Right atrium auricular region (tissue), 2 donors: ENCODE measurements around the gene MORN1. TPM values are rescaled to one million over a fixed set of nuclear protein-coding genes. Genes with fewer than 3 reads are reported as not detected.

Source experiments
- DNase-seq: peaks from one replicate; pipeline ENCODE4 v3.0.0-alpha.2; 2019; ENCODE audit warnings: low spot score
- H3K27ac ChIP-seq, 2 donors: fragments of 200-600 bp; sonication (generic); 1 replicate in 1 of 2; 2 replicates in 1 of 2; pipeline ENCODE4 v1.5.1; 2016 to 2019
- H3K27me3 ChIP-seq, 2 donors: fragments of 200-600 bp; sonication (generic); one replicate each; pipeline versions ENCODE4 v1.5.1 to v1.6.0; 2017 to 2019
- H3K36me3 ChIP-seq: fragments of 200-600 bp; sonication (generic); one replicate; pipeline ENCODE4 v1.5.1; 2016
- H3K4me1 ChIP-seq, 2 donors: fragments of 200-600 bp; sonication (generic); one replicate each; pipeline versions ENCODE4 v1.5.1 to v1.6.0; 2017 to 2019
- H3K4me3 ChIP-seq, 2 donors: fragments of 200-600 bp; sonication (generic); 1 replicate in 1 of 2; 2 replicates in 1 of 2; pipeline ENCODE4 v1.5.1; 2017 to 2019; ENCODE audit warnings: mild to moderate bottlenecking in 1 of 2, moderate library complexity in 1 of 2
- H3K9me3 ChIP-seq, 2 donors: fragments of 200-600 bp; sonication (generic); one replicate each; pipeline ENCODE4 v1.5.1; 2019
- total RNA-seq, 2 donors: library from RNA; depleted of rRNA; stranded (reverse); fragments of >200 nt; gene quantifications; one replicate each; pipeline ENCODE4 v1.1.0, GENCODE V29; 2016
- TF ChIP-seq, protein P1 (sequence below), 2 donors: fragments of 200-600 bp; sonication (generic); IDR thresholded peaks; one replicate each; pipeline ENCODE4 v1.5.1; 2019; ENCODE audit warnings: antibody characterized with exemption in 2 of 2

The MORN1 gene
- total RNA-seq, 2 donors from 2014 or later, result 2.2 to 3.8 TPM

- no peak for DNase-seq
- TF ChIP-seq, protein P1, sequence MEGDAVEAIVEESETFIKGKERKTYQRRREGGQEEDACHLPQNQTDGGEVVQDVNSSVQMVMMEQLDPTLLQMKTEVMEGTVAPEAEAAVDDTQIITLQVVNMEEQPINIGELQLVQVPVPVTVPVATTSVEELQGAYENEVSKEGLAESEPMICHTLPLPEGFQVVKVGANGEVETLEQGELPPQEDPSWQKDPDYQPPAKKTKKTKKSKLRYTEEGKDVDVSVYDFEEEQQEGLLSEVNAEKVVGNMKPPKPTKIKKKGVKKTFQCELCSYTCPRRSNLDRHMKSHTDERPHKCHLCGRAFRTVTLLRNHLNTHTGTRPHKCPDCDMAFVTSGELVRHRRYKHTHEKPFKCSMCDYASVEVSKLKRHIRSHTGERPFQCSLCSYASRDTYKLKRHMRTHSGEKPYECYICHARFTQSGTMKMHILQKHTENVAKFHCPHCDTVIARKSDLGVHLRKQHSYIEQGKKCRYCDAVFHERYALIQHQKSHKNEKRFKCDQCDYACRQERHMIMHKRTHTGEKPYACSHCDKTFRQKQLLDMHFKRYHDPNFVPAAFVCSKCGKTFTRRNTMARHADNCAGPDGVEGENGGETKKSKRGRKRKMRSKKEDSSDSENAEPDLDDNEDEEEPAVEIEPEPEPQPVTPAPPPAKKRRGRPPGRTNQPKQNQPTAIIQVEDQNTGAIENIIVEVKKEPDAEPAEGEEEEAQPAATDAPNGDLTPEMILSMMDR (IDR thresholded peaks at IDR 0.05), result no peak
- Histone ChIP-seq H3K36me3 (no peaks in the 10 kb centered on the region), H3K9me3 (no peaks in the 10 kb centered on the region), H3K27ac (no peak overlapping the region), H3K4me1 (peaks cover 0 to 10% of the 10 kb centered on the region in 2 donors), H3K4me3 (no peak overlapping the region), H3K27me3 (no peaks in the 10 kb centered on the region)
Measured at GRCh38 chr1:2350501-2350900, 40.9 kb downstream of the MORN1 start.

DNA sequence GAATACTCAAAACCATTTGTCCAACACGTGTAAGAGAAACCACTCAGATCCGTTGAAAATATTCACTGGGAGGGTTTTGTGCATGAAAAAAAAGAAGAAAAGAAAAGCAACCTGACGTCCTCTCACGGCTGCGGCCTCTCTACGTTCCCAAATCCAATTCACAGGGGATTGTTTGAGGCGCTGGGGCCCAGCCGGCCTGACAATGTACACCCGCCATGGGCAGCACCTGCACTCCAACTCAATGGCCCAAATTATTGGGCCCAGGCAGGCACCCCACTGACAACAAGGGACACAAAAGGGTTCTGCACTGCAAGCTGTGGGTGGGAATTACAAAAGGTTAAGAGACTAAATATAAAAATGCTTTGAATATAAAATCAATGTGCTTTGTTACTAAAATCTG lies 41.5 kb downstream of the MORN1 start:
- no peak overlapping the region for H3K4me3 ChIP-seq
- TF ChIP-seq, protein P1 (IDR thresholded peaks at IDR 0.05), result no peak
- no peak overlapping the region for H3K27ac ChIP-seq
- no peaks in the 10 kb centered on the region for H3K9me3 ChIP-seq
- H3K4me1 ChIP-seq, result peaks cover 0 to 10% of the 10 kb centered on the region in 2 donors
- no peaks in the 10 kb centered on the region for H3K27me3 ChIP-seq
- no peaks in the 10 kb centered on the region for H3K36me3 ChIP-seq
- no peak for DNase-seq

DNA sequence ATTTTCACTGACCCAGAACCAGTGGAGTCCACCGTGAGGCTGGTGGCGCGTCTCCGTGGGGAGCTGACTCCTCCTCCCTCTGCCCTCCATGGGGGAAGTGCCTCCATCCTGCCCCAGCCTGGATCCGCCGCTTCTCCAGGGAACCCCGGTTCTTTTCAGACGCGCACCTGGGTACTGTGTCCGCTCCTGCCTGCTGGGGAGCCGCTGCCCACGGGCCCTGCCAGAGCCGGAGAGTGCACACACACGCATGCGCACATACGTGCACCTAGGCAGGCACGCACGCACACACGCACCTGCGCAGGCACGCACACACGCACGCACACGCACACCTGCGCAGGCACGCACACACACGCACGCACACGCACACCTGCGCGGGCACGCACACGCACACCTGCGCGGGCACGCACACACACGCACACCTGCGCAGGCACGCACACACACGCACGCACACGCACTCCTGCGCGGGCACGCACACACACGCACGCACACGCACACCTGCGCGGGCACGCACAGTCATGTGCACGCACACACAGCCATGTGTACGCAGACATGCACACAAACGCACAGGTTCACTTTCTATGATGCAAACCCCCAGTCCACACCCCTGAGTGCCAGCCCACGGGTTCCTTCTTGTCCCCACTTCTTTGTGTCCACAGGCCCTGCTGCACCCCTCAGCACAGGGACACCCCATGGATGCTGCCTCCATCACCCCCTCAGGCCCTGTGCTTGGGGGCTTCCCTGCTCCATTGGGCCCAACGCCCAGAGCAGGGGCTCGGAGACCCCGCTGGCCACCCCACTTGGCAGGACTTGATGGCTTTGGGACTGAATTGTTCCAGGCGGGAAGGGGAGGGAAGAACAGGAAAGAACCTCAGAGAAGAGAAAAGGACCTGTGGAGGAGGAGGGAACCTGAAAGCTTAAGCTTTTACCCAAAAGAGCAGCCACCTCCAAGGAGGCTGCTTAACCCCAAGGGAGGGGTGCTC lies 42.7 kb downstream of the MORN1 start:
- TF ChIP-seq, protein P1 (IDR thresholded peaks at IDR 0.05), result no peak
- Histone ChIP-seq H3K4me3 (no peak overlapping the region), H3K9me3 (no peaks in the 10 kb centered on the region), H3K36me3 (no peaks in the 10 kb centered on the region), H3K4me1 (peaks cover 0 to 10% of the 10 kb centered on the region in 2 donors), H3K27me3 (no peaks in the 10 kb centered on the region), H3K27ac (no peak overlapping the region)
- DNase-seq, result no peak

DNA sequence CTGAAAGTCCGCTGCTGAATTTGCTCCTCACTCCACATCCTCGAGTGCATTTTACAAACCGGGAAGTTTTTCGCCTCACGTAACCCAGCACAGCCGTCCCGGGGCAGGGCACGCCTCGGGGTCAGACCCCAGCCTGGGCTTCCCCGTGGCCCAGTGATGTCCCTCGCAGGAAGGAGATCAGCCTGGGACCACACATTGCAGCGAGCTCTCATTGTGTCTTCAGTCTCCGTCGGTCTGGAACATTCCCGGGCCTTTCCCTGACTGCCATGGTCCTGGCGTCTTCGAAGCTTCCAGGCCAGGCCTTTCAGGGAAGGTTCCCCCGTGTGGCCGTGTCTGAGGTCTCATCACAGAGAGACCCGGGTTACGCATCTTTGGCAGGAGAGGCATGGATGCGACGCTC lies 43.5 kb downstream of the MORN1 start:
- TF ChIP-seq, protein P1 (IDR thresholded peaks at IDR 0.05), result no peak
- H3K9me3 ChIP-seq, result no peaks in the 10 kb centered on the region
- H3K27me3 ChIP-seq, result no peaks in the 10 kb centered on the region
- H3K27ac ChIP-seq, result no peak overlapping the region
- peaks cover 0 to 3% of the 10 kb centered on the region in 2 donors for H3K4me1 ChIP-seq
- no peaks in the 10 kb centered on the region for H3K36me3 ChIP-seq
- no peak overlapping the region for H3K4me3 ChIP-seq
- DNase-seq, result no peak

- TF ChIP-seq, protein P1 (IDR thresholded peaks at IDR 0.05), result no peak
- H3K36me3 ChIP-seq, result no peaks in the 10 kb centered on the region
- DNase-seq, result no peak
Measured at GRCh38 chr1:2347409-2347785, 44.0 kb downstream of the MORN1 start.

More at GRCh38 chr1:2347409-2347785, 44.0 kb downstream of the MORN1 start:
- Histone ChIP-seq H3K4me3 (no peak overlapping the region), H3K27ac (no peak overlapping the region), H3K27me3 (no peaks in the 10 kb centered on the region), H3K9me3 (no peaks in the 10 kb centered on the region), H3K4me1 (no peaks in the 10 kb centered on the region)
